ENCODE results near the gene MAGEA11.
"Not testable (repeated sequence)": the region's sequence is repeated elsewhere in the genome, so short reads cannot be mapped to it uniquely, and the experiment has no call there.

The MAGEA11 gene

GRCh38 chrX:149720021-149720689 lies 8.3 kb downstream of the MAGEA11 start:
- no peak for DNase-seq

- not testable (repeated sequence) for DNase-seq
Observed at GRCh38 chrX:149721241-149721640, 9.4 kb downstream of the MAGEA11 start.

GRCh38 chrX:149721778-149722177 lies 9.9 kb downstream of the MAGEA11 start:
- no peak for DNase-seq

GRCh38 chrX:149723583-149724118 lies 11.8 kb downstream of the MAGEA11 start:
- DNase-seq, result not testable (repeated sequence)

GRCh38 chrX:149727308-149727707 lies 15.4 kb downstream of the MAGEA11 start:
- DNase-seq, result not testable (repeated sequence)

- not testable (repeated sequence) for DNase-seq
Observed at GRCh38 chrX:149742269-149742668, 30.4 kb downstream of the MAGEA11 start.

GRCh38 chrX:149746390-149747007 lies 34.6 kb downstream of the MAGEA11 start:
- not testable (repeated sequence) for DNase-seq

GRCh38 chrX:149757206-149758067 lies 45.6 kb downstream of the MAGEA11 start:
- no peak for DNase-seq

- DNase-seq, result no peak
Observed at GRCh38 chrX:149758068-149758714, 46.3 kb downstream of the MAGEA11 start.

- DNase-seq, result not testable (repeated sequence)
Observed at GRCh38 chrX:149758715-149759078, 46.8 kb downstream of the MAGEA11 start.

GRCh38 chrX:149759824-149760223 lies 48.0 kb downstream of the MAGEA11 start:
- no peak for DNase-seq

GRCh38 chrX:149760965-149761364 lies 49.1 kb downstream of the MAGEA11 start:
- DNase-seq, result no peak

GRCh38 chrX:149761858-149762674 lies 50.2 kb downstream of the MAGEA11 start:
- DNase-seq, result not testable (repeated sequence)

- DNase-seq, result no peak
Observed at GRCh38 chrX:149762696-149763614, 51.1 kb downstream of the MAGEA11 start.
